K562 treated with DMSO at 1 percent for 12 hours (cell line): ENCODE measurements around the gene BNC2. TPM values are rescaled to one million over a fixed set of nuclear protein-coding genes. Genes with fewer than 3 reads are reported as not detected.

Experiments
- total RNA-seq: library from RNA; unstranded; fragments of 300-600 nt; gene quantifications from 2 replicates; pipeline ENCODE4 v1.2.3, GENCODE V29; 2022; ENCODE audit not compliant: insufficient read depth

Gene BNC2
- total RNA-seq = not detected in 2 replicates

GRCh38 chr9:16870596-16871335 lies at the start of gene BNC2:
BNC2 (minus strand) TSS chr9:16870670; CDS start chr9:16870648, 22 bp downstream.

